GM19043 (cell line): ENCODE results near the gene SF1.
A peak's percentile ranks its signal among the peaks of the same experiment; 100 is the strongest.
"Not testable (repeated sequence)": the region's sequence is repeated elsewhere in the genome, so short reads cannot be mapped to it uniquely, and the experiment has no call there.

Experiments
- ATAC-seq: cut with Tn5 transposase; IDR thresholded peaks from one replicate; pipeline ENCODE4 v1.9.1; 2021; ENCODE audit warnings: low read depth; ENCODE audit not compliant: unreplicated experiment

The SF1 gene

DNA sequence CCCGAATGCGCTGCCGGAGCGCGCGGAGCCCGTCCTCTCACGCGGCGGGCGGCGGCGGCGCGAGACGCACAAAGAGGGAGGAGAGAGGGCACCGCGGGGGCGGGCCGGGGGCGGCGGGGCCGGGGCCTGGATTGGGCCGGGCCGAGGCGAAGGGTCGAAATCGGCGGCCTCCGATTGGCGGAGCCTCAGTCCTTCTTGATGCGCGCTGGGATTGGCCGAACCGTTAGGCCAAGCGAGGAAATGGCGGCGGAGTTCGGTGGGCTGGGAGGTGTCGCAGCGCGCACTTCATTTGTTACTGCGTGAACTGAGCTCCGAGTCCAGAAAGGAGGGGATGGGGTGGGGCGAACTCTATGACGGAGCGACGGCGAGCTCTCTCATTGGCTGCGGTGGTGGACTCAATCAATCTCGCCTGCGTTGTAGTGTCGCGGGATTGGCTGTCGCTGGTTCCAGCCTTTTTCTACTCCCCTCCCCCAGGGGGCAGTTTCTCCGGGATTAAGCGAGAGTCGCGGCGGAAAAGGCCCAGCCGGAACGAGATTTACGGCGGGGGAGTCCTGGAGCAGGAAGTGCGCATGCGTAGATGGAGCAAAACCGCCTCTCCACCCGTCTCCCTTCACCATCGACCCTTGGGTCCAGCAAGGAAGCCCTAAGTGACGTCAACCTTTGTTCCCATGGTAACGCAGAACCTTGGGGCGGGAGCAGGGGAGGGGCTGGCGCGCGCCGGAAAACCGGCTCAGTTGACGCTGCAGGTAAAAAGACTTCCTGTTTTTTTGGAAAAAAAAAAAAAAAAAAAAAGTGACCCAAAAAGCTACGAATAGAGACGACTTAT lies at the start of gene SF1:
TSS of gene SF1 (minus strand) at position 70 of the 826 bp plus-strand sequence. CDS start 150 bp downstream, outside the sequence.
- peak; percentile 84 for ATAC-seq

- ATAC-seq = no peak
These were observed 49.1 kb upstream of the SF1 start for GRCh38 chr11:64827451-64827839.

- no peak for ATAC-seq
These were observed 48.5 kb upstream of the SF1 start for GRCh38 chr11:64826578-64827450.

GRCh38 chr11:64826062-64826461 lies 47.7 kb upstream of the SF1 start:
- no peak for ATAC-seq

- ATAC-seq = no peak
These were observed 45.3 kb upstream of the SF1 start for GRCh38 chr11:64823568-64824119.

- no peak for ATAC-seq
These were observed 39.1 kb upstream of the SF1 start for GRCh38 chr11:64817476-64817875.

- not testable (repeated sequence) for ATAC-seq
These were observed 37.1 kb upstream of the SF1 start for GRCh38 chr11:64815433-64815832.

DNA sequence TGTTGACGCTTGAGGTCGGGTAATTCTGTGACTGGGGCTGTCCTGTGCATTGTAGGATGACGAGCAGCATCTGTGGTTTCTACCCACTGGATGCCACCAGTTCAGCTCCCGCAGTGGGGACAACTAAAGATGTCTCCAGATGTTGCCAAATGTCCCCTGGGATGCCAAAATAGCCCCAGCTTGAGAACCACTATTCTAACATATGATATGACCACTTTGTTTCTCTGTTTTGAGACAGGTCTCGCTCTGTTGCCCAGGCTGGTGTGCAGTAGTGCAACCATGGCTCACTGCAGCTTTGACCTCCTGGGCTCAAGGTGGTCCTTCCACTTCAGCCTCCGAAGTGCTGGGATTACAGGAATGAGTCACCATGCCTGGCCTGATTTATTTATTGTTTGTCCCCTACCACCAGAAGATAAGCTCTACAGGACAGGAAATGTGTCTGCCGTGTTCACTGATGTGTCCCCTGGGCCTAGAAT lies 36.4 kb upstream of the SF1 start:
- peak; percentile 45 for ATAC-seq

DNA sequence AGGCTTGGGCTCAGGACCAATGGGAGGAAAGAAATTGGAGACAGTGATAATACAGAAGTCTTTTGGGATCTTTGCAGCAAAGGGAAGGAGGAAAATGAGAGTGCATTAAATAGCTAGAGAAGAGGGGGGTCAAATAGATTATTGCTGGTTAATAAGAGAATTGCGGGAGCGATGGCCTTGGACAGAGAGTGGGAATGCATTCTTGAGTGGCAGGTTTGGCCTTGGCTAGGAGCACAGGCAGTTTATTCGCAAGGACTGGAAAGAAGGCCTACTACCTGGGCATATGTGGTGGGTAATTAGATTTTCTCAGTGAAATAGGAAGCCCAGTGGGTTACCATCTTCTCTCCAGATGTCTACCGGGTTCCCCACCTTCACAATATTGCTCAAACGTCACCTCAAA lies 35.5 kb upstream of the SF1 start:
- ATAC-seq = no peak

DNA sequence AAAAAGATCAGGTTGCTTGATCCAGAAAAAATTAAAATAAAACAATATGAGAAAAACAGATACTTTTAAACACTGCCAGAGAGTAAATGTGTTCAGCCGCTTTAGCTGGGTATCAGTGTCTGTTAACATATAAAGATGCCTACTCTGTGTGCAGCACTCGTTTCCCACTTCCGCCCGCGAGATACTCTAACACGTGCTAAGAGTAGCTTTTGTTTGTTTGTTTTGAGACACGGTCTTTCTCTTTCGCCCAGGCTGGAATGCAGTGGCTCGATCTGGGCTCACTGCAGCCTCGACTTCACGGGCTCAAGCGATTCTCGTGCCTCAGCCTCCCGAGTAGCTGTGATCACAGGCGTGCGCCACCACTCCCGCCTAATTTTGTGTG lies 32.5 kb upstream of the SF1 start:
- no peak for ATAC-seq

DNA sequence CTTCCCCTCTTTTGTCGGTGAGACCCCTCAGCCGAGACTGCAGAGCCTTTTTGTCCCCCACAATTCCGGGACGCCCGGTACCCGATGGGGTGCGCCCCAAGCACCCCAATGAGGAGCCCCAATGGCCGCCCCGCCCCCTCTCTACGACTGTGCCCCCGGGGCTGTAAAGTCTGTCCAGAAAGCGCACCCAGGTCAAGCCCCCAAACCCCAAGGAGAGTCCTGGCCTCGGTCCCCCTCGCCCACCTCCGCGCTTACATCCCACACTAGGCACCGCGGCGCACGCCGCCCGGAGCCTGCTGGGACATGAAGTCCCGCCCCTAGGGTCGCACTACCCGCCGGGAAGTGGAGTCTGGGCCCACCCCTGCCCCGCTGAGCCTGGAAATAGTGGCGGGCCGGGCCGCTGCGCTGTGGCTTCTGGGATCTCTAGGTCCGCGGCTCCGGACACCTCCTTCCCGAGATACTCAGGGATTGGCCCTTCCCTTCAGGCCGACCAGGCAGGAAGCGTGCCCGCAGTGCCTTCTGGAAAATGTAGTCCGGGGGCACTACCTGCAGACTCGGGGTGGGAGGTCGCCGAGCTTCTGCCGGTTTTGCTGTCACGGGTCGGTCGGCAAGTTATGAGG lies 32.0 kb upstream of the SF1 start, which contains the start of gene MEN1:
TSS of gene MEN1 (minus strand) at position 281 of the 620 bp plus-strand sequence. CDS start 442 bp downstream, outside the sequence.
- ATAC-seq = peak; percentile 57

- no peak for ATAC-seq
These were observed 31.5 kb upstream of the SF1 start for GRCh38 chr11:64809781-64810241.

GRCh38 chr11:64805481-64805880 lies 27.1 kb upstream of the SF1 start:
- no peak for ATAC-seq

DNA sequence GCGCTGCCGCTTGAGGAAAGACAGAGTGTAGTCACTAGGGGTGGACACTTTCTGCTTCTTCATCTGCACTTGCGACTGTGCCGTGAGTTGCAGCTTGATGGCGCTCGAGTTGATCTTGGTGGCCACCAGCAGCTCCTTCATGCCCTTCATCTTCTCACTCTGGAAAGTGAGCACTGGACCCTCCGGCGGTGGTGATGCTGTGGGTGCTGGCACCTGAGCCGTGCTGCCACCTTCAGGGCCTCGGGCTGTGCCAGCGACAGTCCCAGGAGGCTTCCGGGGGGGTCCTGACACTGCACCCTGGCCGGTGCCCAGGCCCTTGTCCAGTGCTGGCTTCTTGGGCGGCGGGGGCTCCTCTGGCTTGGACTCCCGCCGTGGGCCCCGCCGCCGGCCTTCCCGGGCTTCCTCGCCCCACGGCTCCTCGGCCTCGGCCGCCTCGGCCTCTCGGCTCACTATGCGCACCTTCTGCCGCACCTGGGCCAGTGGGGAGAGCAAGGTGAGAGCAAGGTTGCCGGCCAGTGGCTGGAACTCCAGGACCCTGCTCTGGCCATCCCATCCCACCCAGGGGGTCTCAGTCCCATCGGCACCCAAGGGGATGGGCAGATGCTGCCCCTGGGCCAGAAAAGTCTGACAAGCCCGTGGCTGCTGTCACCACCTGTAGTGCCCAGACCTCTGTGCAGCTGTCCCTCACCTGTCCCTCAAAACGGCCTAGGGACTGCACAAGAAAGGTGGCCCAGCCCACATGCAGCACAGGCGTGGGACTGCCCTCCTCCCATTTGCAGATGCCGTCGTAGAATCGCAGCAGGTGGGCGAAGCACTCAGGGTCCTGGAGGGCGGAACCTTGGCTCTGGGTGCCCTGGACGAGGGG lies 26.2 kb upstream of the SF1 start:
- no peak for ATAC-seq

DNA sequence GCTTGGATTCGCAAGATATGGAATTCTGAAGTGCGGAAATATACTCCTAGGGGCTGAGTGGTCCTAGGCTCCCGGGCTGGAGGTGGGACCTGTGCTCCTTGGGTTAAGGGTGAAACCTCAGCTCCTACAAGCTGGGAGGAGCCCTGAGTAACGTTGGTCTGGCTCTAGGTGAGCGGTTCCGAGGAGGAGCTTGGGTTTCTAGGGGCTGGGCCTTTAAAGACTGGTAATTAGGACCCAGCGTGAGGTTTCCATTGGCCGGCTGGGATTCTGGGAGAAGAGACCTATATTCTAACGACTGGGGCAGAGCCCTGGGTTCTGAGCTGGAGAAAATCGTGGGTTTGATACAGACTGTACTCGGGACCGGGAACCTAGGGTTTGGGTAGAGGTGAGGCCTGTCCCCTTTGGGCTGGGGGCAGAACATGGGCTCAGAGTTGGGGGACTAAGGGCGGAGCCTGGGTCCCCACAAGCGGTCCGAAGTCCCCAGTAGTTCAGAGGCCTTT lies 25.6 kb upstream of the SF1 start:
- ATAC-seq = no peak

DNA sequence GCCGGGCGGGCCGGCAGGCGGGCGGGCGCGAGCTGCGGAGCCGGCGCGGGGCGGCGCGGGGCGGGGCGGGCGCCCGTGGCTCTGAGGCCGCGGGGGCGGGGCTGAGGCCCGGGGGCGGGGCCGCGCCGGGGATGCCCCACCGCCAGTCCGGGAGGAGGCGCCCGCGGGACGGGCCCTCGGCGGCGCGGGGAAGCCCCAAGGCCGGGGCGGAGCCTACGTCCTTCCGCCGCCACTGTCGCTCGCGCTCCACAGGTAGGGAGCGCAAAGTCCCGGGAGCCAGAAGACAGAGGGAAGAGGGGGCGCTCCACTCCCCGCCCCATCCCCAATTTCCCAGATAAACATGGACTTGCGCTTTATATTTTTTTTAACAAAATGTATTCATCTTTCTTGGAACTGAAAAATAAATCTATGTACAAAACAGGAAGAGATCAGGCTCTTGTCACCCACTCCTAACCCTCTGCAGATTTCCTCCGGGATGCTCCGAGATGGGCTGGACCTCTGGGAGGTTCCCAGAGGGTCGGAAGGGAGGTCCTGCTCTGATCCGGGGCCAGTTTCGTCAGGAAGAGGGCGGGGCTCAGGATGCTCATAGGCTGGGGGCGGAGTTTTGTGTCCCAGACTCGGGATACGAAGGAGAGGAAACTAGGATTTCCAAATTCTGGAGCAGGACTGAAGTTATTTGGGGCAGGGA lies 25.0 kb upstream of the SF1 start, which contains the start of gene MAP4K2:
TSS of gene MAP4K2 (minus strand) at position 57 of the 688 bp plus-strand sequence. CDS start 65 bp downstream, outside the sequence.
- ATAC-seq = no peak

- ATAC-seq = no peak
These were observed 24.2 kb upstream of the SF1 start for GRCh38 chr11:64802370-64803157.
